HCT116 (cell line): ENCODE data around the gene CDC42BPB. TPM values are rescaled to one million over a fixed set of nuclear protein-coding genes. Genes with fewer than 3 reads are reported as not detected.

ENCODE experiments used
- ATAC-seq: fragments of 200-7000 bp; cut with Tn5 transposase; 2 replicates; pipeline ENCODE4 v1.9.1; 2020; ENCODE audit warnings: mild to moderate bottlenecking, moderate library complexity
- BruUV-seq: library from RNA; stranded (reverse); fragments of 400-500 nt; replicated peaks from 2 replicates; lab custom pipeline; 2021; lab: Mats Ljungman, UMichigan
- CTCF ChIA-PET: fragments of 300-600 bp; sonication (Branson Sonifier 250); formaldehyde crosslinking; loops from one replicate; lab custom pipeline; 2021; ENCODE audit warnings: antibody characterized with exemption; lab: Charles Lee
- POLR2A ChIA-PET: fragments of 300-600, 350-600 bp; sonication (Branson Sonifier 250); formaldehyde crosslinking; loops from one replicate; lab custom pipeline; 2021; ENCODE audit warnings: antibody characterized with exemption; lab: Charles Lee
- RAD21 ChIA-PET, 2 experiments: fragments of 300-600 bp; sonication (Branson Sonifier 250); formaldehyde crosslinking; loops; one replicate each; lab custom pipeline; 2023; ENCODE audit warnings: low total read pairs in 2 of 2; ENCODE audit not compliant: uncharacterized antibody in 2 of 2, unreplicated experiment in 2 of 2, low non-redundant PET in 1 of 2; lab: Charles Lee
- DNase-seq: peaks from one replicate; pipeline ENCODE4 v3.0.0-alpha.2; 2010; ENCODE audit warnings: low read depth, low spot score
- H2AFZ ChIP-seq: fragments of 200-600 bp; shearing (Covaris generic), sonication (generic); 2 replicates; pipeline ENCODE4 v1.6.1; 2017; ENCODE audit warnings: low read depth, mixed run types, mixed read lengths, antibody characterized with exemption, low read length; ENCODE audit not compliant: poor library complexity, severe bottlenecking
- H3K27ac ChIP-seq: 2 replicates; pipeline ENCODE4 v1.5.1; 2012; ENCODE audit warnings: low read depth, low read length
- H3K27me3 ChIP-seq: fragments of 200-600 bp; sonication (generic); 2 replicates; pipeline ENCODE4 v1.6.1; 2016; ENCODE audit warnings: mixed run types, low read length, mixed read lengths; ENCODE audit not compliant: insufficient read depth
- H3K36me3 ChIP-seq, 2 experiments: fragments of 200-500 bp in 1 of 2; fragments of 200-600 bp in 1 of 2; sonication (Bioruptor generic) in 1 of 2; sonication (generic) in 1 of 2; 2 replicates each; pipeline versions ENCODE4 v1.5.1 to v1.6.1; 2014 to 2016; ENCODE audit warnings: low read length in 2 of 2, inconsistent platforms in 1 of 2, mixed read lengths in 1 of 2, mixed run types in 1 of 2; ENCODE audit not compliant: insufficient read depth in 2 of 2, control insufficient read depth in 1 of 2
- H3K4me1 ChIP-seq, 2 experiments: fragments of 200-600 bp in 1 of 2; sonication (generic) in 1 of 2; 2 replicates each; pipeline versions ENCODE4 v1.5.1 to v1.6.1; 2012 to 2017; ENCODE audit warnings: low read length in 2 of 2, inconsistent platforms in 1 of 2, mild to moderate bottlenecking in 1 of 2, mixed read lengths in 1 of 2, mixed run types in 1 of 2, moderate library complexity in 1 of 2; ENCODE audit not compliant: insufficient read depth in 2 of 2, control insufficient read depth in 1 of 2
- H3K4me2 ChIP-seq: fragments of 200-600 bp; sonication (generic); 2 replicates; pipeline ENCODE4 v1.6.1; 2017; ENCODE audit warnings: mixed run types, low read length, mixed read lengths
- H3K4me3 ChIP-seq, 2 experiments: fragments of 200-600 bp in 1 of 2; sonication (generic) in 1 of 2; replicated peaks in 1 of 2; 2 replicates each; pipeline ENCODE4 v1.5.1; 2011 to 2016; ENCODE audit warnings: low read length in 2 of 2, control low read depth in 1 of 2, low read depth in 1 of 2, mild to moderate bottlenecking in 1 of 2, mixed read lengths in 1 of 2, mixed run types in 1 of 2
- H3K79me2 ChIP-seq: fragments of 200-600 bp; sonication (generic); 2 replicates; pipeline ENCODE4 v1.6.1; 2017; ENCODE audit warnings: mild to moderate bottlenecking, mixed run types, low read length, moderate library complexity, mixed read lengths; ENCODE audit not compliant: insufficient read depth
- H3K9ac ChIP-seq: fragments of 200-600 bp; sonication (generic); 2 replicates; pipeline ENCODE4 v1.6.1; 2016; ENCODE audit warnings: low read length, mixed read lengths
- H3K9me2 ChIP-seq: fragments of 200-600 bp; sonication (generic), shearing (Covaris generic); 2 replicates; pipeline ENCODE4 v1.6.1; 2017; ENCODE audit warnings: mixed run types, mild to moderate bottlenecking, moderate library complexity; ENCODE audit not compliant: insufficient read depth
- H3K9me3 ChIP-seq, 2 experiments: fragments of 200-500 bp in 1 of 2; fragments of 200-600 bp in 1 of 2; sonication (Bioruptor generic) in 1 of 2; sonication (generic) in 1 of 2; 2 replicates each; pipeline ENCODE4 v1.6.1; 2014 to 2017; ENCODE audit warnings: low read length in 2 of 2, mixed read lengths in 2 of 2, inconsistent platforms in 1 of 2, low read depth in 1 of 2, mild to moderate bottlenecking in 1 of 2, mixed run types in 1 of 2, moderate library complexity in 1 of 2; ENCODE audit not compliant: control insufficient read depth in 1 of 2, insufficient read depth in 1 of 2
- H4K20me1 ChIP-seq: fragments of 200-600 bp; sonication (generic), shearing (Covaris generic); 2 replicates; pipeline ENCODE4 v1.6.1; 2017; ENCODE audit warnings: mixed run types, mild to moderate bottlenecking, moderate library complexity; ENCODE audit not compliant: insufficient read depth
- CEBPB ChIP-seq: IDR thresholded peaks from 2 replicates; pipeline ENCODE4 v1.6.1; 2012; ENCODE audit warnings: low read depth
- EGR1 ChIP-seq: IDR thresholded peaks from 2 replicates; pipeline ENCODE4 v1.6.1; 2012; ENCODE audit warnings: low read depth
- ELF1 ChIP-seq: IDR thresholded peaks from 2 replicates; pipeline ENCODE4 v1.6.1; 2012; ENCODE audit warnings: low read depth, borderline replicate concordance
- EZH2phosphoT487 ChIP-seq: fragments of 200-600 bp; IDR thresholded peaks from 2 replicates; pipeline ENCODE4 v1.6.1; 2018; ENCODE audit warnings: antibody characterized with exemption, borderline replicate concordance
- FOSL1 ChIP-seq: IDR thresholded peaks from 2 replicates; pipeline ENCODE4 v1.6.1; 2012; ENCODE audit warnings: low read depth
- POLR2AphosphoS5 ChIP-seq: IDR thresholded peaks from 2 replicates; pipeline ENCODE4 v1.6.1; 2011; ENCODE audit warnings: mild to moderate bottlenecking, low read depth, low read length, moderate library complexity
- RAD21 ChIP-seq: IDR thresholded peaks from 2 replicates; pipeline ENCODE4 v1.6.1; 2012; ENCODE audit warnings: low read depth, mild to moderate bottlenecking
- SRF ChIP-seq: IDR thresholded peaks from 2 replicates; pipeline ENCODE4 v1.6.1; 2012; ENCODE audit warnings: low read depth
- TCF7L2 ChIP-seq: IDR thresholded peaks from 2 replicates; pipeline ENCODE4 v1.7.0; 2011; ENCODE audit warnings: borderline replicate concordance, inconsistent platforms; ENCODE audit not compliant: insufficient read depth, insufficient read length; ENCODE audit errors: extremely low read depth
- ZBTB33 ChIP-seq: IDR thresholded peaks from 2 replicates; pipeline ENCODE4 v1.6.1; 2011; ENCODE audit warnings: mild to moderate bottlenecking, low read length, moderate library complexity; ENCODE audit not compliant: insufficient replicate concordance; ENCODE audit errors: extremely low read depth
- intact Hi-C: fragments of 100-400 bp; cut with micrococcal nuclease; formaldehyde crosslinking; loops from 2 replicates; pipeline ENCODE4 v1.10.0; 2022
- total RNA-seq: library from RNA; stranded (reverse); gene quantifications from one replicate; pipeline ENCODE4 v1.2.1, GENCODE V29; 2021; ENCODE audit not compliant: unreplicated experiment

The CDC42BPB gene
- total RNA-seq, 1 experiment from 2014 or later: 85.6 TPM

GRCh38 chr14:102949801-102950451 lies 107.4 kb downstream of the CDC42BPB start:
- intact Hi-C loops: no loop called here
- DNase-seq: no peak
- no peaks in the 10 kb centered on the region for H3K9me2 ChIP-seq
- H3K27me3 ChIP-seq: no peaks in the 10 kb centered on the region
- RAD21 ChIA-PET: no interaction called here
- no peak overlapping the region for H3K9ac ChIP-seq
- no TSS peak for BruUV-seq
- no peaks in the 10 kb centered on the region for H4K20me1 ChIP-seq
- POLR2A ChIA-PET: no interaction called here
- TF ChIP-seq ELF1 (no peak), FOSL1 (no peak), TCF7L2 (no peak), EGR1 (no peak)
- TF ChIP-seq, all 23 proteins: peak for 0
- Histone ChIP-seq H3K27ac (no peak overlapping the region), H3K79me2 (no peaks in the 10 kb centered on the region), H2AFZ (no peak overlapping the region), H3K9me3 (no peaks in the 10 kb centered on the region), H3K36me3 (peaks cover 31 to 32% of the 10 kb centered on the region in 2 experiments), H3K4me2 (no peak overlapping the region), H3K4me1 (peaks cover 0 to 4% of the 10 kb centered on the region in 2 experiments; a peak in 1 of 4 replicates), H3K4me3 (no peak overlapping the region)
- no peak for ATAC-seq
- CTCF ChIA-PET: no interaction called here

GRCh38 chr14:102949062-102949800 lies 108.1 kb downstream of the CDC42BPB start:
- Histone ChIP-seq H3K4me3 (no peak overlapping the region), H3K79me2 (no peaks in the 10 kb centered on the region), H3K27me3 (no peaks in the 10 kb centered on the region), H3K4me2 (no peak overlapping the region), H3K27ac (no peak overlapping the region), H3K36me3 (peaks cover 27 to 33% of the 10 kb centered on the region in 2 experiments), H3K4me1 (peaks cover 0 to 4% of the 10 kb centered on the region in 2 experiments; a peak in 1 of 4 replicates), H4K20me1 (no peaks in the 10 kb centered on the region), H3K9ac (no peak overlapping the region), H2AFZ (no peak overlapping the region), H3K9me2 (no peaks in the 10 kb centered on the region), H3K9me3 (no peaks in the 10 kb centered on the region)
- ChIA-PET RAD21 (no interaction called here), CTCF (no interaction called here), POLR2A (no interaction called here)
- intact Hi-C loops: no loop called here
- DNase-seq (no peak), ATAC-seq (peak; percentile 23; the same call in 1 of the 2 replicates)
- no TSS peak for BruUV-seq
- TF ChIP-seq CEBPB (no peak), POLR2AphosphoS5 (no peak), SRF (no peak), ZBTB33 (no peak), RAD21 (no peak), ELF1 (no peak), EZH2phosphoT487 (no peak)
